HuH-7 (cell line): ENCODE data around the gene SLFN14.
"Not testable (repeated sequence)": the region's sequence is repeated elsewhere in the genome, so short reads cannot be mapped to it uniquely, and the experiment has no call there.

Experiments
- DNase-seq: peaks from one replicate; pipeline ENCODE4 v3.0.0; 2011; ENCODE audit warnings: low spot score

SLFN14 gene

GRCh38 chr17:35559495-35560210 lies 966 bp downstream of the SLFN14 start:
- no peak for DNase-seq

DNA sequence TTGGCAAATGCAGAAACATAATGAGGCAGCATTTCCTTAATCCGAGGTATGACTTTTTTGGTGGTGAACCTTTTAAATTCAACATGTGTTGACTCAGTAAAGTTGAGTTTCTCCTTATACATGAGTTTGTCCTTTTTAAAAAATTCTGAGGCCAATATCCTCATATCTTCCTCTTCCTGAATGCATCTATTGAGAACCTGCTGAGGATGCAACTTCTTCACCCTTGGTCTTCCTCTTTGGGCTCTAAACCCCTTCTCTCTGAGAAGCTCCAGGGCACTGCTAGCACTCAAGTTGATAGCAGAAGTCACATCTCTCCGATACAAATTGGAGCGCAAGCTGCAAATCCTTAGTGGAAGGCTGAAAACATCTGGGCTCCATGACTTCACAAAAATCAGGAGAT lies 3.3 kb downstream of the SLFN14 start:
- no peak for DNase-seq

GRCh38 chr17:35555691-35556090 lies 4.9 kb downstream of the SLFN14 start:
- no peak for DNase-seq

DNA sequence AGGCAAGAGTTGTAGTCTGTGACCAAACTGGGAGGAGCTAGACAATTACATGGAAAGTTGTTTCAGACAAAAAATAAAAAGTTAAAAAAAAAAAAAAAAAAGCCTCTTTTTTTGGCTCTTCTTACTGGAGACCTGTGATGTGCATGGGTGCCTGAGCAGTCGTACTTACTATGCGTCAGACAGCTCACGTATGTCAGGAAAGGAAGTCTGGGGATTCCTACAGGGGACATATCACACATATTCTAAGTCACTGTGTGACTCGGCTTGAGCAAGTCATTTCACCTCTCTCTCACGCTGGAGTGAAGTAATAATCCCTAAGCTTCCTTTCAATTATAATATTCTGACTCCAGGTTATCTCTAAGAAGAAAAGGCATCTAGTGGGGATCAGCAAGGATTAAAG lies 6.0 kb downstream of the SLFN14 start:
- DNase-seq: no peak

GRCh38 chr17:35553310-35553709 lies 7.3 kb downstream of the SLFN14 start:
- no peak for DNase-seq

- DNase-seq: no peak
These were observed 11.6 kb downstream of the SLFN14 start for GRCh38 chr17:35548978-35549377.

- DNase-seq: no peak
These were observed 12.3 kb downstream of the SLFN14 start for GRCh38 chr17:35548208-35548810.

DNA sequence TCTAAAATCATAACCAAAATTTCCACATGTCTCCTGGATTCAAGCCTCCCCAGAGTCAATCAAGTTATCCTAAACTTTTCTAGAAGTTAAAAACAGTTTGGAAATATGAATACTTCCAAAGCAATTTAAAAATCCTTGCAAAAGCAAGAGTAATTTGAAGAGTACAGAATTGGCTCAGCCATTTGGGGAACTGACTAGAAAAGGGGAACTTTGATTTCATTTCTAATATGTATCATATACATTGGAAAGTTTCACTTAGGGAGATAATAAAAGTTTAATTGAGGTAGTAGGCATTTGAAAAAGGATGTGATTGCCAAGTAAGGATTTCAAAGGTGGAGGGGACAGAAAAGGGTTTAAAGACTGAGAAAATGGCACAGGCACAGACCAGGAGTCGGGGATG lies 14.1 kb downstream of the SLFN14 start:
- no peak for DNase-seq

GRCh38 chr17:35545150-35545549 lies 15.5 kb downstream of the SLFN14 start:
- DNase-seq: no peak

DNA sequence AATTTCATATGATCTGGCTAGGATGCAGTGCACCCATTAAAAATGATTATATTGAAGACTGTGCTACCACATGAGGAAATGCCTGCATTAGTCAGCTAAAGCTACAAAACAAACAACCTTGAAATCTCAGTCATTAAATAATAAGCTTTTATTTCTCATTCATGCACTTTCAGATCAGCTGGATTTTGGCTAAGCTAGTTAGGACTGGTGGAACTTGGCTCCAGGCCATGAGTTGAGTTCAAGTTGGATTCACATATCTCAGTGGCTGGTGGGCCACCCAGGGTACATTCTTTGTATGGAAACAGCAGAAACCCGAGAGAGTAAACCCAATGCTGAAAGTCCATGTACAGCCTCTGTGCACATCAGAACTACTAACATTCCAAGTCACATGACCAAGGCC lies 16.8 kb downstream of the SLFN14 start:
- no peak for DNase-seq

- DNase-seq: no peak
These were observed 17.6 kb downstream of the SLFN14 start for GRCh38 chr17:35542990-35543389.

DNA sequence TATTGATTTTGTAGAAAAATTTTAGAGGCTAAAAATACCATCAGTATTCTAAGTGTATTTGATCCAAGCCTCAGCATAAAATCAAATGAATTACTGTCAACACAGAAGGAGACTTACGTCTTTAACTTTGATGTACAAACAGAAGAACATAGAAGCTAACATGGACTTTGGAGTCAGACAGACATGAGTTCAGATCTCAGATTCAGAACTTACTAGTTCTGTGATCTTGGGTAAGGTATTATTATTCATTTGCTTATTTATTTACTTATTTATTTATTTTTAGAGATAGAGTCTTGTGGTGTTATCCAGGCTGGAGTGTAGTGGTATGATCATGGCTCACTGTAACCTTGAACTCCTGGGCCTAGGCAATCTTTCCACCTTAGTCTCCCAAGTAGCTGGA lies 19.2 kb downstream of the SLFN14 start:
- DNase-seq: no peak

DNA sequence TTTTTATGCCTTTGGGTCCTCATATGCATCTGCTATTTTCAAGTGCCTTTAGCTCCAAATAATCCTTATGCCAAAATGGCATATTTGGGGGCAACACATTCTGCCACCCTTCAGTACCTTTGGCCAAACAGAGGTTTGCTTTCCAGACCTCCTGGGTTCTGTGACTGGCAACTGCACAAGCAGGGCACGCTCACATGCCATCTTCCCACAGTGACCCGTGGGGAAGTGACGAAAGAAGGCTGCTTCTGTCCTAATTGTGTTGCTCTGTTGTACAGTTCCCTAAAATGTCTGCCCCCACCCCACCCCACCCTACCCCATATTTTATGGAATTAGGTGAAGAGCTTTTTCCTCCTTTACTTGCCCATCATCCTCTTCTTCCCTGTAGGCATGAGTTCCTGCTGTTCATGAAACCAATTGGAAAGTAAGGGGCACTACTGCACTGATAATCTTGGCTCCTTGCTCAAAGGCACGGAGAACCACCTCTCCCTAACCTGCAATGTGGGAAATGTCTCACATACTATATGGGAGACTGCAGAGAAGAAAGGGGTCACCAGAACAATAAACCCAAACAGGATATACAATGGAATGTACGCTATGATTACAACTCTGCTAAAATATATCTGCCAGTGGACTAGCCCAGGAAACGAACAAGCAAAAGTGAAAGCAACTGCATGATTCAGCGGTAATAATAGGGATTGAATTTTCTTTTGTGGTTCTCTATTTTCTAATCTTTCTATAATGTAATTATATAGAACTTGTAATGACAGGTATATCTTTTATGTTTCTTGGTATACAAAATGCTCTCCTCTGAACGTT lies 19.8 kb downstream of the SLFN14 start:
- DNase-seq: no peak

DNA sequence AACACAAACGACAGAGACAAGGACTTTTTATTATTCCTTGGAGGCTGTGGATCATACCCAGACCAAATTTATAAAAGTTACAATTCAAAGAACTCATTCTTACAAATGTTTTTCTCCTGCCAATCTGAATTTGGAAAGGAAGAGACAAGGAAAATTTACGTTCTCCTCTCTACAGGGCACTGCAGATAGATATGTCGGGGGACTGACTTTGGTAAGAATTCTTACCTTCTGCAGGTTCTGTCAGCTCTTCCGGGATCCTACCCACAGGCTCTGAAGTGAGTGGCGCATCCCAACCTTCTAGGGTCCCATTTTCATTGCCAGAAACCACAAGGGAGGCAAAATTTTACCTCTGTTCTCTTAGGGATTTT lies 21.0 kb downstream of the SLFN14 start:
- DNase-seq: no peak

DNA sequence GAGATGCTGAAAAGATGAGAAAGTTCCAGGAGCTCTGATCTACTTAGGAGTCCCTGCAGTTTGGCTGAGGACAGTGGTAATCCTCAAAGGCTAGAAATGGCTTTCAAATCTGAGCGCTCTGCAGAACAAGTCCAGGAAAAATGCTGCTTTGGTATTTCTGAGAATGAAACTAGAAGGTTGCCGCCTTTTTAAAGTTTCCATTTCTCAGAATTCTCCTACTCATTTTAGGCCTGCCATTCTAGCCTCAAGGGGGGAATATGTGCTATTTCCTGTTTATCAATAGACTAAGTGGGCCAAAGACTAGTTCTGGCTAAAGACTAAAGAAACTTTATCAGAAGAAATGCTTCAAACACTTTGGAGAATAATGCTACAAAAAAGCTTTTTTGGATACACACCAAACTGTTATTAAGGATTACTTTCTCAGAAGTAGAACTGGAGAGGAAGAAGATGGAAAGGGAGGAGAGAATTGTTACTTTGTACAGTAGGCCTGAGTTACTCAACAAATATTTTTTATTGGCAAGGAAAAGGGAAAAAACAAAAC lies 22.9 kb downstream of the SLFN14 start, which contains the start of gene SLFN12L:
SLFN12L (minus strand) TSS at position 78 of the 541 bp plus-strand sequence. CDS start 15,314 bp downstream, outside the sequence.
- no peak for DNase-seq

DNA sequence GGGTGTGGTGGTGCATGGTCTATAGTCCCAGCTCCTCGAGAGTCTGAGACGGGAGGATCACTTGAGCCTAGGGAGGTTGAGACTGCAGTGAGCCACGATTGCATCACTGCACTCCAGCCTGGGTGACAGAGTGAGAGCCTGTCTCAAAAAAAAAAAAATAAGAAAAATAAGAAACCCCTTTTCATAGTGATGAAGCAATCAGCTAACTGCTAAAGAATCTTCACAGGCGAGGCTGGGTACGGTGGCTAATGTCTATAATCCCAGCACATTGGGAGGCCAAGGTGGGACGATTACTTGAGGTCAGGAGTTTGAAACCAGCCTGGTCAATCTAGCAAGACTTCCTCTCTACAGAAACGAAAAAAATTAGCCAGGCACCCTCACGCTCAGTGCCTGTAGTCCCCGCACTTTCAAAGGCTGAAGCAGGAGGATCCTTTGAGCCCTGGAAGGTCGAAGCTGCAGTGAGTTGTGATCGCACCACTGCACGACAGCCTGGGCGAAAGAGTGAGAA lies 23.9 kb downstream of the SLFN14 start:
- no peak for DNase-seq

- not testable (repeated sequence) for DNase-seq
These were observed 25.2 kb downstream of the SLFN14 start for GRCh38 chr17:35535406-35535805.

DNA sequence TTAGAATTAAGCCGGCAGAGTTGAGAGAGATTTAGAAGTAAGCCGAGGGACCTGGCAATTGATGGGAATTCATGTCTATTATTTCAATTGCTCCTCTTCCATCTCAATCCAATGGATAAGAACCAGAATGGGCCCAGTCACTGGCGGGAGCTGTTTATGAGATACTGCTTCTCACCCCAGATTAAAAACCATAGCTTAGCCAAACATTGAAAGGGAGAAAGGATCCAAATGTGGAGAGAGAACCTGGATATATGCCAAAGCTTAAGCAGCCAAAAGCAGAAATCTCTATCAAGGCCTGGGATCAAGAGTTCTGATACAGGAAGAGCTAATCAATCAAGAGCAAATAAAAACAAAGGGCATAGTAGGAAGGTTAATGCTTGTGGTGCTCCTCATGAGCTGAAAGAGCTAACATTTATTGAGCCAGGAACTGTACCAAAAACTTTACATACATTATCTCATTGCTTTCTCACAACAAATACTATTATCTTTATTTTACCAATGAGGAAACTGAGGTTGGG lies 26.0 kb downstream of the SLFN14 start:
- no peak for DNase-seq

- no peak for DNase-seq
These were observed 29.5 kb downstream of the SLFN14 start for GRCh38 chr17:35531160-35531559.

GRCh38 chr17:35529866-35530265 lies 30.8 kb downstream of the SLFN14 start:
- no peak for DNase-seq

DNA sequence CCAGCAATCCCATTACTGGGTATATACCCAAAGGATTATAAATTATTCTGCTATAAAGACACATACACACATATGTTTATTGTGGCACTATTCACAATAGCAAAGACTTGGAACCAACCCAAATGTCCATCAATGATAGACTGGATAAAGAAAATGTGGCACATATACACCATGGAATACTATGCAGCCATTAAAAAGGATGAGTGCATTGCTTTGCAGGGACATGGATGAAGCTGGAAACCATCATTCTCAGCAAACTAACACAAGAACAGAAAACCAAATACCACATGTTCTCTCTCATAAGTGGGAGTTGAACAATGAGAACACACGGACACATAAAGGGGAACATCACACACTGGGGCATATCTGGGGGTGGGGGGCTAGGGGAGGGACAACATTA lies 31.3 kb downstream of the SLFN14 start:
- not testable (repeated sequence) for DNase-seq

GRCh38 chr17:35523296-35523695 lies 37.3 kb downstream of the SLFN14 start:
- no peak for DNase-seq
